Ovary (tissue), 9 donors: ENCODE measurements around the gene LIMS2. TPM values are rescaled to one million over a fixed set of nuclear protein-coding genes. Genes with fewer than 3 reads are reported as not detected.

Source experiments
- DNase-seq, 5 donors: peaks; one replicate each; pipeline ENCODE4 v3.0.0-alpha.2; 2019 to 2020
- H3K27ac ChIP-seq, 2 donors: fragments of 200-600 bp; one replicate each; pipeline versions ENCODE4 v1.5.1 to v1.8.0; 2019 to 2022
- H3K27me3 ChIP-seq: fragments of 200-600 bp; one replicate; pipeline ENCODE4 v1.8.0; 2022
- H3K36me3 ChIP-seq: fragments of 200-600 bp; sonication (generic); one replicate; pipeline ENCODE4 v1.5.1; 2019
- H3K4me1 ChIP-seq: one replicate; pipeline ENCODE4 v1.8.1; 2013; ENCODE audit warnings: mild to moderate bottlenecking, moderate library complexity; ENCODE audit not compliant: insufficient read depth
- H3K4me3 ChIP-seq: fragments of 200-600 bp; sonication (generic); one replicate; pipeline ENCODE4 v1.5.1; 2017
- H3K9me3 ChIP-seq, 2 donors: fragments of 200-600 bp in 1 of 2; sonication (generic) in 1 of 2; one replicate each; pipeline versions ENCODE4 v1.5.1 to v1.8.1; 2013 to 2019; ENCODE audit warnings: mild to moderate bottlenecking in 1 of 2, moderate library complexity in 1 of 2
- EP300 ChIP-seq: sonication (generic); formaldehyde crosslinking; IDR thresholded peaks from one replicate; pipeline ENCODE4 v1.6.1; 2017; ENCODE audit warnings: antibody characterized with exemption
- POLR2A ChIP-seq: fragments of 450-650 bp; IDR thresholded peaks from one replicate; pipeline ENCODE4 v1.6.1; 2017; ENCODE audit warnings: antibody characterized with exemption, mild to moderate bottlenecking, moderate library complexity
- WGBS, 3 donors: extraction: QIAGEN DNeasy Blood & Tissue Kit in 1 of 3; methylation state at CpG; one replicate each; pipeline versions ENCODE4 v1.1.5 to v1.1.7; 2013 to 2017; 5-methylcytosine and 5-hydroxymethylcytosine counted together
- intact Hi-C, 4 donors: fragments of 100-400 bp; cut with DNase I; formaldehyde crosslinking; loops; one replicate each; pipeline versions ENCODE4 v1.11.0 to v1.15.1; 2022 to 2023
- polyA plus RNA-seq, 2 donors: library from polyadenylated mRNA; stranded (reverse); fragments of 200-250 nt in 1 of 2; fragments of 350-450 nt in 1 of 2; fragmentation: Illumina TruSeq in 1 of 2; extraction: RNeasy Lipid Tissue Mini Kit (QIAGEN cat#74804) in 1 of 2; gene quantifications; one replicate each; pipeline ENCODE4 v1.2.3, GENCODE V29; 2013 to 2014
- total RNA-seq, 7 donors: library from RNA; depleted of rRNA in 2 of 7; stranded (reverse); fragments of >200 nt in 2 of 7; fragmentation: NEBNext Ultra II Directional in 3 of 7; extraction: Animal tissue kit (Norgen Biotek cat#: 25700) in 3 of 7; gene quantifications; one replicate each; pipeline versions ENCODE4 v1.1.0 to v1.2.4, GENCODE V29; 2016 to 2023
- TF ChIP-seq, protein P1 (sequence below), 3 donors: fragments of 450-650 bp in 2 of 3; fragments of 200-600 bp in 1 of 3; IDR thresholded peaks; one replicate each; pipeline versions ENCODE4 v1.5.1 to v1.8.0; 2016 to 2022; ENCODE audit warnings: antibody characterized with exemption in 3 of 3, mild to moderate bottlenecking in 1 of 3
- donor health status: DM: no; HTN: no; CAD: no; lungs with moderate emphysema.
- donor health status: DM: no; HTN: no; CAD: no.
- donor health status: Bipolar disorder and iron deficiency.
- donor health status: DM: yes; HTN: yes; CAD: no.
- donor health status: DM: no; HTN: no; CAD: no.
- donor health status: DM: yes; HTN: yes; CAD: no.

LIMS2 gene
- total and polyA plus RNA-seq, 9 donors = 3.8 to 70.4 (median 19.1) TPM

DNA sequence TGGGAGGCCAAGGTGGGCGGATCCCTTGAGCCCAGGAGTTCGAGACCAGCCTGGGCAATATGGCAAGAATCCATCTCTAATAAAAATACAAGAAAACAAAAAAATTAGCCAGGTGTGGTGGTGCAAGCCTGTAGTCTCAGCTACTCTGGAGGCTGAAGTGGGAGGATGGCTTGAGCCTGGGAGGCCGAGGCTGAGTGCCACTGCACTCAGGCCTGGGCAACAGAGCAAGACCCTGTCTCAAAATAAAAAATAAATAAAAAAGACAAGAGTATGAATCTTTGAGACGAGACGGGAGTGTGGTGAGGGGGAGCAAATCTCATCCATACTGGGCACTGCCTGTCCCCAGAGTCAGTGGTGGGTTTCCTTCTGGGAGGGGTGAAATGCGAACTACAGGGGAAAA is 17.2 kb downstream of the LIMS2 start:
- no peak overlapping the region for H3K4me3 ChIP-seq
- TF ChIP-seq EP300 (no peak), POLR2A (no peak)
- TF ChIP-seq, protein P1, sequence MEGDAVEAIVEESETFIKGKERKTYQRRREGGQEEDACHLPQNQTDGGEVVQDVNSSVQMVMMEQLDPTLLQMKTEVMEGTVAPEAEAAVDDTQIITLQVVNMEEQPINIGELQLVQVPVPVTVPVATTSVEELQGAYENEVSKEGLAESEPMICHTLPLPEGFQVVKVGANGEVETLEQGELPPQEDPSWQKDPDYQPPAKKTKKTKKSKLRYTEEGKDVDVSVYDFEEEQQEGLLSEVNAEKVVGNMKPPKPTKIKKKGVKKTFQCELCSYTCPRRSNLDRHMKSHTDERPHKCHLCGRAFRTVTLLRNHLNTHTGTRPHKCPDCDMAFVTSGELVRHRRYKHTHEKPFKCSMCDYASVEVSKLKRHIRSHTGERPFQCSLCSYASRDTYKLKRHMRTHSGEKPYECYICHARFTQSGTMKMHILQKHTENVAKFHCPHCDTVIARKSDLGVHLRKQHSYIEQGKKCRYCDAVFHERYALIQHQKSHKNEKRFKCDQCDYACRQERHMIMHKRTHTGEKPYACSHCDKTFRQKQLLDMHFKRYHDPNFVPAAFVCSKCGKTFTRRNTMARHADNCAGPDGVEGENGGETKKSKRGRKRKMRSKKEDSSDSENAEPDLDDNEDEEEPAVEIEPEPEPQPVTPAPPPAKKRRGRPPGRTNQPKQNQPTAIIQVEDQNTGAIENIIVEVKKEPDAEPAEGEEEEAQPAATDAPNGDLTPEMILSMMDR (IDR thresholded peaks at IDR 0.05) = no peak
- no peaks in the 10 kb centered on the region for H3K36me3 ChIP-seq
- intact Hi-C loops = no loop called here
- peaks cover 10% of the 10 kb centered on the region for H3K4me1 ChIP-seq
- 92 to 95% (median 92%) methylated on average over 6 of the region's 6 CpGs for WGBS, 3 donors
- no peak for DNase-seq
- H3K27ac ChIP-seq = no peak overlapping the region
- H3K27me3 ChIP-seq = no peaks in the 10 kb centered on the region
- no peaks in the 10 kb centered on the region for H3K9me3 ChIP-seq

DNA sequence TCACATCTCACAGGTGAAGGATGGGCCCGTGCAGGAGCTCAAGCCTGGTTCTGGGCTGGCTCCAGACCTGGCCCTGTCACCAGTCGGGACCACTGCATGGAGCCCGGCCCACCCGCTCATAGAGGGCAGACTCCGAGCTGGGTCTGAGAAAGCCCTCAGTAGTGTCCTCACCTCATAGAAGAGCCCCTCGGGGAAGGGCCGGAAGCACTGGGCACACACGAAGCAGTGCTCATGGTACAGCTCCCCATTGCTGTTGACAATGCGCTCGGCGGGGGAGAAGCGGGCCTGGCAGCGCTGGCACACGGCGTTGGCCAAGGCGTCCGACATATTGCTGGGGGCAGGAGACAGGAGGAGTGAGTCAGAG is 18.1 kb downstream of the LIMS2 start:
- H3K4me3 ChIP-seq = no peak overlapping the region
- TF ChIP-seq POLR2A = no peak
- no peak for TF ChIP-seq EP300
- TF ChIP-seq, protein P1 (IDR thresholded peaks at IDR 0.05) = no peak
- H3K36me3 ChIP-seq = no peaks in the 10 kb centered on the region
- no peak overlapping the region for H3K27ac ChIP-seq
- intact Hi-C loops = no loop called here
- DNase-seq = no peak
- WGBS, 3 donors = 91 to 96% (median 95%) methylated on average over 17 of the region's 17 CpGs
- H3K27me3 ChIP-seq = no peaks in the 10 kb centered on the region
- no peaks in the 10 kb centered on the region for H3K9me3 ChIP-seq
- peaks cover 10% of the 10 kb centered on the region for H3K4me1 ChIP-seq

DNA sequence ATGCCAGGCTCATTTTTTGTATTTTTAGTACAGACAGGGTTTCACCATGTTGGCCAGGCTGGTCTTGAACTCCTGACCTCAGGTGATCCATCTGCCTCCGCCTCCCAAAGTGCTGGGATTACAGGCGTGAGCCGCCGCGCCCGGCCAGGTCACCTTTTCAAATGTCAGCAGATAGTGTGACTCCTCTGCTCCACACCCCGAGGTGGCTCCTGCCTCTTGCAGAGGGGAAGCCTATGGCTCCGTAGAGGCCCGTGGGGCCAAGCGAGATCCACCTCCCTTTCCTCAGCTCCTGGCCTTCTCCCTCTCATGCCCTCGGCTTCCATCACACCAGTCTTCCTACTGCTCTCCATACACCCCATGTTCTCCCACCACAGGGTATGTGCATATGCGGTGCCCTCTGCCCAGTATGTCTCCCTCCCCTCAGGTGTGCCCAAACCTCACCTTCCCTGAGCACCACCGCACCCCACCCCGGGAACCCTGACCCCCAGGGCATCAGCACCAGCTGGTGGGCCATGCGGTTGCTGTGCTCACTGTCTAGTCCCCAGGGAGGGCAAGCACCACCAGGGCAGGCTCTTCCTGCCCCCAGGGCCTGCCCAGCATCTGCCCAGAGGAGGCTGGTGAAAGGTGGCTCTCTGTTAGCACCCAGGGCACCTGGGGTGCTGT is 18.6 kb downstream of the LIMS2 start:
- WGBS, 3 donors = 91 to 94% (median 91%) methylated on average over 15 of the region's 15 CpGs
- Histone ChIP-seq H3K27me3 (no peaks in the 10 kb centered on the region), H3K4me3 (no peak overlapping the region), H3K36me3 (no peaks in the 10 kb centered on the region), H3K4me1 (peaks cover 10% of the 10 kb centered on the region), H3K27ac (no peak overlapping the region), H3K9me3 (no peaks in the 10 kb centered on the region)
- intact Hi-C loops = no loop called here
- no peak for DNase-seq
- TF ChIP-seq POLR2A (no peak), EP300 (no peak)
- TF ChIP-seq, protein P1 (IDR thresholded peaks at IDR 0.05) = no peak

DNA sequence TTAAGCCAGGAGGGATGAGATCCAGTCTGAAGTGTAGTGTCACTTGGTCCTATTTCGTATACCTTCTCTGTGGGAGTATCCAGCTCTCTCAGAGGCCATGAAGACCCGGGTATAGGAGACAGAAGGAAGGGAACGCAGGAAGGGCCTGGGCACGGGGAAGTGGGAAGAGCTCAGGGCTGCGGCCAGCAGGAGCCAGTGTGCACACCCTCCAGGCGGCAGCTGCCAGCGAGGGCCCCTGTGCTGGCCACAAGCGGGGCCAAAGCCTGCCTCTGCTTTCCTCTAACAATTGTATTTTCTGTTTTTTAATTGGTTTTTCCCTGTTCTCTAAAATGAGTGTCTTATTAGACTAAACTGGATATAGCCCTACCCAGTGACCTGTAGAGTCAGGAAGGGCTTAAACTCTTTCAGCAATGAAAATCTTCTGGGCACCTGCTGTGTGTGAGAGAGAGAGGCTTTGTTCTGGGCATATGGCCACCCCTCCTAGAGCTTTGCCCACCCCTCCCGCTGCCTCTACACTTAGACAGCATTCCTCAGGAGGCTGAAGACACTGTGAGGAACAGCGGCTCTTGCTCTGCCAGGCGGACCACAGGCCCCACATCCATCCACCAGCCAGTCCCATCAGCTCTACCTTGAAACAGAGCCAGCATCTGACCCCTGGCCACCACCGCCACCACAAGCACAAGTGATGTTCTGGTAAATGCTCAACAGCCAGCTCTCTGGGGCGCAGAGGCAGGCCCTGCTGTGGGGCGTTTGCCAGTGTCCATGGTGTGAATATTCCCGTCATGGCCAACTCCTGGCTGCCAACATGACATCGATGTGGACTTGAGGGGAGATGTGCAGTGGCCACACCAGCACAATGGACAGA is 19.9 kb downstream of the LIMS2 start:
- no peaks in the 10 kb centered on the region for H3K9me3 ChIP-seq
- TF ChIP-seq POLR2A = no peak
- TF ChIP-seq, protein P1 (IDR thresholded peaks at IDR 0.05) = no peak
- no peak for TF ChIP-seq EP300
- no peak overlapping the region for H3K4me3 ChIP-seq
- H3K27me3 ChIP-seq = no peaks in the 10 kb centered on the region
- 87 to 92% (median 91%) methylated on average over 16 of the region's 16 CpGs for WGBS, 3 donors
- no peaks in the 10 kb centered on the region for H3K36me3 ChIP-seq
- no peak overlapping the region for H3K27ac ChIP-seq
- peaks cover 5% of the 10 kb centered on the region for H3K4me1 ChIP-seq
- intact Hi-C loops = no loop called here
- no peak for DNase-seq
